Measurements from ENCODE around the gene FSD1L.

Gene FSD1L

DNA sequence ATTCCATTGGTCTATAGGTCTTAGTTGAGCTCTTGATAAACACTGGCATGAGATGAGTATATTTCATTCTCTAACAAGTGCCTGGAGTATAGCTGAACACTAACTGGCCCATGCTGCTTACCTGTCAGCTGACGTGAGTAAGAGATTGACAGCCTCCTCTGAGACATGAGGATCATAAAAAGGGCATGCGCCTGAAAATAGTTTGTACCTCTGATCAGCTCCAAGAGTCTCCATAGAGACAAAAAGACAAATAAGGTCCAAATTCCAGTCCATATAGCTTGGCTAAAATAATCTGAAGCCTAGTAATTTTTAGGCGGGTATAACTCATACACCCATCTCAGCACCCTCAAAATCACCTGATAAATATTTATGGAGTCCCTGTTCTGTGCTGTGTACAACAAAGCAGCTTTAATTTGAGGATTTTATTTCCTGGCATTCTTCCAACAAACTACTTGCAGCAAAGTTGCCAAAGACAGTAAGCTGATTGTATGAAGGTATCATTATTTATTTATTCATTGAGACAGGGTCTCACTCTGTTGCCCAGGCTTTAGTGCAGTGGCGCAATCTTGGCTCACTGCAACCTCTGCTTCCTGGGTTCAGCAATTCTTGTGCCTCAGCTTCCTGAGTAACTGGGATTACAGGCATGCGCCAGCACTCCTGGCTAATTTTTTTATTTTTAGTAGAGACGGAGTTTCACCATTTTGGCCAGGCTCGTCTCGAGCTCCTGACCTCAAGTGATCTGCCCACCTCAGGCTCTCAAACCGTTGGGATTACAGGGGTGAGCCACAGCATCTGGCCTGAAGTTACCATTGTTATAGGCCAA is 16.2 kb upstream of the FSD1L start:
- TF ChIP-seq, protein P1, sequence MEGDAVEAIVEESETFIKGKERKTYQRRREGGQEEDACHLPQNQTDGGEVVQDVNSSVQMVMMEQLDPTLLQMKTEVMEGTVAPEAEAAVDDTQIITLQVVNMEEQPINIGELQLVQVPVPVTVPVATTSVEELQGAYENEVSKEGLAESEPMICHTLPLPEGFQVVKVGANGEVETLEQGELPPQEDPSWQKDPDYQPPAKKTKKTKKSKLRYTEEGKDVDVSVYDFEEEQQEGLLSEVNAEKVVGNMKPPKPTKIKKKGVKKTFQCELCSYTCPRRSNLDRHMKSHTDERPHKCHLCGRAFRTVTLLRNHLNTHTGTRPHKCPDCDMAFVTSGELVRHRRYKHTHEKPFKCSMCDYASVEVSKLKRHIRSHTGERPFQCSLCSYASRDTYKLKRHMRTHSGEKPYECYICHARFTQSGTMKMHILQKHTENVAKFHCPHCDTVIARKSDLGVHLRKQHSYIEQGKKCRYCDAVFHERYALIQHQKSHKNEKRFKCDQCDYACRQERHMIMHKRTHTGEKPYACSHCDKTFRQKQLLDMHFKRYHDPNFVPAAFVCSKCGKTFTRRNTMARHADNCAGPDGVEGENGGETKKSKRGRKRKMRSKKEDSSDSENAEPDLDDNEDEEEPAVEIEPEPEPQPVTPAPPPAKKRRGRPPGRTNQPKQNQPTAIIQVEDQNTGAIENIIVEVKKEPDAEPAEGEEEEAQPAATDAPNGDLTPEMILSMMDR (conservative IDR thresholded peaks at IDR 0.05; ENCODE audit: low read depth, low read length), result no peak
- H4K20me1 ChIP-seq (ENCODE audit: insufficient read depth), result no peaks in the 10 kb centered on the region
- no peak overlapping the region for H3K4me2 ChIP-seq
- H3K4me3 ChIP-seq (IDR thresholded peaks at IDR 0.05; ENCODE audit: insufficient read depth, low read depth, low read length), result no peak overlapping the region
- H3K27ac ChIP-seq, result no peak overlapping the region
- H3K36me3 ChIP-seq (ENCODE audit: insufficient read depth), result no peaks in the 10 kb centered on the region
- H3K9ac ChIP-seq, result no peak overlapping the region
- H3K4me1 ChIP-seq (ENCODE audit: low read depth, poor library complexity, severe bottlenecking), result no peaks in the 10 kb centered on the region
- H3K27me3 ChIP-seq (ENCODE audit: insufficient read depth, low read depth), result no peaks in the 10 kb centered on the region
- H3K79me2 ChIP-seq (ENCODE audit: insufficient read depth, low read depth), result no peaks in the 10 kb centered on the region
- no peak overlapping the region for H2AFZ ChIP-seq (ENCODE audit: low read depth)

DNA sequence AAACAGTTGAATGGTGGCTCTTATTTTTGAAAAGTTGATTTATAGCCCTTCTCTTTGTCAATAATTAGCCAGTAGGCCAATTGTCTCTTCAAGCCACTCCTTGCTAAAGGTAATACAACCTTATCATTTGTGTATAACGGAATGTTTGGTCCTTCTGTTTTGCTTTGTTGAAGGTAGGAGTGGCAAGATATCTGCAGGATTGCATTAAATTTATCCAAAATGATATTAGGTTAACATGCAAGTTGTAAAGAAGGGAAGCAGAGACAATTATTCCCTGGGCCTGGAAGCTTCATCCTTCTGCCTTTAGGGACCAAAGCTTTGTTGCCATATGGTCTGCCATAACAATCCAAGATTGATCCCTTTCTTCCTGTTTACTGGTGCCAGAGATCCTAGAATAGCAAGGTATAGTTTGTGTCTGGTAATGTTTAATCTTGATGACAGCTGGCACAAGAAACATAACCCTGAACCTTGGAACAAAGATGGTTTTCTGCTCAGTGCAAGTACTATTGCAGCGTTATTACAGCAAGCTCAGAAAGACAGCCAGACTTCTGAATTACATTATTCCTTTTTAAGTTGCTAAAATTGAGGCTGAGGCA is 15.5 kb upstream of the FSD1L start:
- Histone ChIP-seq H3K4me1 (ENCODE audit: low read depth, poor library complexity, severe bottlenecking) (no peaks in the 10 kb centered on the region), H3K4me3 (IDR thresholded peaks at IDR 0.05; ENCODE audit: insufficient read depth, low read depth, low read length) (no peak overlapping the region), H3K27me3 (ENCODE audit: insufficient read depth, low read depth) (no peaks in the 10 kb centered on the region), H3K4me2 (no peak overlapping the region), H3K79me2 (ENCODE audit: insufficient read depth, low read depth) (no peaks in the 10 kb centered on the region), H2AFZ (ENCODE audit: low read depth) (no peak overlapping the region), H3K27ac (no peak overlapping the region), H3K9ac (no peak overlapping the region), H4K20me1 (ENCODE audit: insufficient read depth) (no peaks in the 10 kb centered on the region), H3K36me3 (ENCODE audit: insufficient read depth) (no peaks in the 10 kb centered on the region)
- TF ChIP-seq, protein P1 (conservative IDR thresholded peaks at IDR 0.05; ENCODE audit: low read depth, low read length), result no peak

DNA sequence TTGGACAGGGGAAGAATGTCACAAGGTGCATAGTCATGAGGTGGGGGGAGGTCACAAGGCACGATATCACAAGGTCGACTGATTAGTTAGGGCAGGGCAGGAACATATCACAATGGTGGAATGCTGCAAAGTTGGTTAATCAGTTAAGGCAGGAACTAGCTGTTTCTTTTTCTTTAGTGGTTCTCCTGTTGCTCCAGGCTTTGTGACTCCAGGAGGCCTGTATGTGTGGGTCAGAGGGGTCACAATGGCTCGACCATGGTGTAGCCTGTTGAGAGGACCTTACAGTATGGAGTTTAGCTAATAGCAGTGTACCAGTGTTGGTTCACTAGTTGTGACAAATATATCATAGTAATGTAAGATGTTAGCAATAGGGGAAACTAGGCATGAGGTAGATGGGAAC is 12.4 kb upstream of the FSD1L start:
- Histone ChIP-seq H3K4me3 (IDR thresholded peaks at IDR 0.05; ENCODE audit: insufficient read depth, low read depth, low read length) (no peak overlapping the region), H3K4me2 (no peak overlapping the region), H2AFZ (ENCODE audit: low read depth) (no peak overlapping the region), H4K20me1 (ENCODE audit: insufficient read depth) (no peaks in the 10 kb centered on the region), H3K4me1 (ENCODE audit: low read depth, poor library complexity, severe bottlenecking) (no peaks in the 10 kb centered on the region), H3K27me3 (ENCODE audit: insufficient read depth, low read depth) (no peaks in the 10 kb centered on the region), H3K27ac (no peak overlapping the region), H3K36me3 (ENCODE audit: insufficient read depth) (no peaks in the 10 kb centered on the region), H3K79me2 (ENCODE audit: insufficient read depth, low read depth) (no peaks in the 10 kb centered on the region), H3K9ac (no peak overlapping the region)
- TF ChIP-seq, protein P1 (conservative IDR thresholded peaks at IDR 0.05; ENCODE audit: low read depth, low read length), result no peak

- TF ChIP-seq, protein P1 (conservative IDR thresholded peaks at IDR 0.05; ENCODE audit: low read depth, low read length), result no peak
- H3K27ac ChIP-seq, result no peak overlapping the region
- no peaks in the 10 kb centered on the region for H3K4me1 ChIP-seq (ENCODE audit: low read depth, poor library complexity, severe bottlenecking)
- no peaks in the 10 kb centered on the region for H3K27me3 ChIP-seq (ENCODE audit: insufficient read depth, low read depth)
- H3K9ac ChIP-seq, result no peak overlapping the region
- no peak overlapping the region for H3K4me2 ChIP-seq
- no peaks in the 10 kb centered on the region for H3K36me3 ChIP-seq (ENCODE audit: insufficient read depth)
- no peaks in the 10 kb centered on the region for H3K79me2 ChIP-seq (ENCODE audit: insufficient read depth, low read depth)
- no peak overlapping the region for H2AFZ ChIP-seq (ENCODE audit: low read depth)
- no peak overlapping the region for H3K4me3 ChIP-seq (IDR thresholded peaks at IDR 0.05; ENCODE audit: insufficient read depth, low read depth, low read length)
- no peaks in the 10 kb centered on the region for H4K20me1 ChIP-seq (ENCODE audit: insufficient read depth)
These were observed 11.1 kb upstream of the FSD1L start for GRCh38 chr9:105436783-105437182.

Measured in KMS-11 (cell line).